ENCODE measurements around the gene SAMD9.
"Not testable (repeated sequence)": the region's sequence is repeated elsewhere in the genome, so short reads cannot be mapped to it uniquely, and the experiment has no call there.

SAMD9 gene

GRCh38 chr7:93145354-93145753, 27.6 kb upstream of the SAMD9 start:
- no peak for DNase-seq (ENCODE audit: low read depth)
- no peak for TF ChIP-seq CTCF (IDR thresholded peaks at IDR 0.05; ENCODE audit: control insufficient read depth, extremely low read depth, insufficient read depth)
- H3K4me3 ChIP-seq (ENCODE audit: low read depth, low read length) = no peak overlapping the region

GRCh38 chr7:93142127-93142526, 24.3 kb upstream of the SAMD9 start:
- TF ChIP-seq CTCF (IDR thresholded peaks at IDR 0.05; ENCODE audit: control insufficient read depth, extremely low read depth, insufficient read depth) = no peak
- H3K4me3 ChIP-seq (ENCODE audit: low read depth, low read length) = no peak overlapping the region
- no peak for DNase-seq (ENCODE audit: low read depth)

- TF ChIP-seq CTCF (IDR thresholded peaks at IDR 0.05; ENCODE audit: control insufficient read depth, extremely low read depth, insufficient read depth) = no peak
- DNase-seq (ENCODE audit: low read depth) = no peak
- H3K4me3 ChIP-seq (ENCODE audit: low read depth, low read length) = no peak overlapping the region
Measured at GRCh38 chr7:93140582-93141191, 22.9 kb upstream of the SAMD9 start.

GRCh38 chr7:93138576-93138975, 20.8 kb upstream of the SAMD9 start:
- H3K4me3 ChIP-seq (ENCODE audit: low read depth, low read length) = no peak overlapping the region
- no peak for TF ChIP-seq CTCF (IDR thresholded peaks at IDR 0.05; ENCODE audit: control insufficient read depth, extremely low read depth, insufficient read depth)
- no peak for DNase-seq (ENCODE audit: low read depth)

GRCh38 chr7:93133005-93133404, 15.2 kb upstream of the SAMD9 start:
- TF ChIP-seq CTCF (IDR thresholded peaks at IDR 0.05; ENCODE audit: control insufficient read depth, extremely low read depth, insufficient read depth) = no peak
- H3K4me3 ChIP-seq (ENCODE audit: low read depth, low read length) = no peak overlapping the region
- DNase-seq (ENCODE audit: low read depth) = no peak

- no peak overlapping the region for H3K4me3 ChIP-seq (ENCODE audit: low read depth, low read length)
- no peak for DNase-seq (ENCODE audit: low read depth)
- no peak for TF ChIP-seq CTCF (IDR thresholded peaks at IDR 0.05; ENCODE audit: control insufficient read depth, extremely low read depth, insufficient read depth)
Measured at GRCh38 chr7:93132216-93132615, 14.4 kb upstream of the SAMD9 start.

GRCh38 chr7:93126954-93127353, 9.2 kb upstream of the SAMD9 start:
- not testable (repeated sequence) for H3K4me3 ChIP-seq (ENCODE audit: low read depth, low read length); DNase-seq (ENCODE audit: low read depth)

GRCh38 chr7:93123532-93123931, 5.8 kb upstream of the SAMD9 start:
- H3K4me3 ChIP-seq (ENCODE audit: low read depth, low read length); DNase-seq (ENCODE audit: low read depth): not testable (repeated sequence)
